OCI-LY1 (cell line): Measurements from ENCODE around the gene LBH.

Source experiments
- CTCF ChIP-seq: fragments of 200-600 bp; sonication (generic), shearing (Covaris generic); IDR thresholded peaks from 2 replicates; pipeline ENCODE4 v1.5.1; 2017; ENCODE audit warnings: mild to moderate bottlenecking, antibody characterized with exemption, low read length, moderate library complexity, mixed read lengths
- EZH2 ChIP-seq: fragments of 200-600 bp; sonication (generic), shearing (Covaris generic); IDR thresholded peaks from 2 replicates; pipeline ENCODE4 v1.8.0; 2017; ENCODE audit warnings: borderline replicate concordance, mixed run types, mild to moderate bottlenecking, antibody characterized with exemption, low read length, moderate library complexity, mixed read lengths

DNA sequence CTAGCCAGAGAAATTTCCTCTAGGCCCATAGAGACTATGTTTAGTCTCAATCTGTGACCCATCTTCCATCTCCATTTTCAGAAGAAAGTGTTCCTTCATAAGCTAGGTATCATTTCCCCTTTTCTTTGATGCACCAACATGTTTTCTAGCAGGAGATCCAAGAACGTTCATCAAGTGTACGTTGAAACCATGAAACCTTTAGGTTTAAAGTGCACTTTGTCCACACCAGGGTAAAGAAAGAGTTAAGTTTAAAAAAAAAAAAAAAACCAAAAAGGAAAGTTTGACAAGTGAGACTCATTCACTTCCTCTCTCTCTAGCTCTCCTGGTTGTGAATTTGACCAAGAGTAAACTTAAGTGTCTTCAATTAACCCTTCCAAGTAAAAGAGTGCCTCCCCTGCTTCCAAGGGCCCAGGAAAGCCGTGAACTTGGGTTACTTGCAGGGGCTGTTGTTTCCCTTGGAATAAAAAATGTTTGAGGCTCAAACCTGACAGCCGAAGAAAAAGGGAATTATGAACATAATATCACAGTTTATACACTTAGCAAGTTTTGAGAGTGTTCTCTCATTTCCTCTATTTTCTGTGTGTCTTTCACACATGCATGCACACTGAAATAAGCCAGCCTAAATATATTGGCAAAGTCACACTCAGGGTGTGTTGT lies 56.7 kb downstream of the LBH start:
- TF ChIP-seq EZH2 = no peak
- no peak for TF ChIP-seq CTCF
